OCI-LY1 (cell line): ENCODE measurements around the gene CYP4F11.
A peak's percentile ranks its signal among the peaks of the same experiment; 100 is the strongest.

Source experiments
- H2AFZ ChIP-seq: fragments of 200-600 bp; sonication (generic), shearing (Covaris generic); 2 replicates; pipeline ENCODE4 v1.6.0; 2014; ENCODE audit warnings: antibody characterized with exemption, mild to moderate bottlenecking, low read length
- H3F3A ChIP-seq: fragments of 200-600 bp; sonication (generic), shearing (Covaris generic); 2 replicates; pipeline ENCODE4 v1.6.0; 2014; ENCODE audit warnings: mild to moderate bottlenecking, antibody characterized with exemption, low read length, moderate library complexity; ENCODE audit not compliant: insufficient read depth
- H3K27ac ChIP-seq: fragments of 200-600 bp; sonication (generic); 2 replicates; pipeline ENCODE4 v1.5.1; 2014; ENCODE audit warnings: low read length, mixed run types, mild to moderate bottlenecking, low read depth; ENCODE audit not compliant: poor library complexity, severe bottlenecking
- H3K27me3 ChIP-seq: fragments of 200-600 bp; sonication (generic); 2 replicates; pipeline ENCODE4 v1.6.0; 2014; ENCODE audit warnings: antibody characterized with exemption, mild to moderate bottlenecking, low read length, moderate library complexity; ENCODE audit not compliant: insufficient read depth
- H3K36me3 ChIP-seq: fragments of 200-600 bp; sonication (generic); 2 replicates; pipeline ENCODE4 v1.6.1; 2014; ENCODE audit warnings: mild to moderate bottlenecking, antibody characterized with exemption, low read length, moderate library complexity, mixed read lengths; ENCODE audit not compliant: insufficient read depth
- H3K4me1 ChIP-seq: fragments of 200-600 bp; sonication (generic); 2 replicates; pipeline ENCODE4 v1.5.1; 2014; ENCODE audit warnings: mild to moderate bottlenecking, low read length, moderate library complexity; ENCODE audit not compliant: insufficient read depth, severe bottlenecking
- H3K4me2 ChIP-seq: fragments of 200-600 bp; sonication (generic), shearing (Covaris generic); 2 replicates; pipeline ENCODE4 v1.6.1; 2014; ENCODE audit warnings: low read length
- H3K4me3 ChIP-seq: fragments of 200-600 bp; sonication (generic); 2 replicates; pipeline ENCODE4 v1.5.1; 2014; ENCODE audit warnings: low read length, low read depth, mild to moderate bottlenecking, mixed read lengths; ENCODE audit not compliant: poor library complexity, severe bottlenecking
- H3K79me2 ChIP-seq: fragments of 200-600 bp; shearing (Covaris generic); 2 replicates; pipeline ENCODE4 v1.6.1; 2016; ENCODE audit warnings: mixed run types, low read length, mixed read lengths; ENCODE audit not compliant: insufficient read depth
- H3K9ac ChIP-seq: fragments of 200-600 bp; sonication (generic), shearing (Covaris generic); 2 replicates; pipeline ENCODE4 v1.6.1; 2014; ENCODE audit warnings: mild to moderate bottlenecking, low read length, mixed read lengths
- H3K9me2 ChIP-seq: fragments of 200-600 bp; sonication (generic), shearing (Covaris generic); 2 replicates; pipeline ENCODE4 v1.6.1; 2014; ENCODE audit warnings: low read depth, mild to moderate bottlenecking, low read length, mixed read lengths
- H3K9me3 ChIP-seq: fragments of 200-600 bp; shearing (Covaris generic); 2 replicates; pipeline ENCODE4 v1.6.1; 2014; ENCODE audit warnings: low read length, mixed read lengths
- H4K20me1 ChIP-seq: fragments of 200-600 bp; sonication (generic), shearing (Covaris generic); 2 replicates; pipeline ENCODE4 v1.6.0; 2016; ENCODE audit warnings: mild to moderate bottlenecking, low read length; ENCODE audit not compliant: insufficient read depth
- EZH2 ChIP-seq: fragments of 200-600 bp; sonication (generic), shearing (Covaris generic); IDR thresholded peaks from 2 replicates; pipeline ENCODE4 v1.8.0; 2017; ENCODE audit warnings: borderline replicate concordance, mixed run types, mild to moderate bottlenecking, antibody characterized with exemption, low read length, moderate library complexity, mixed read lengths
- TF ChIP-seq, protein P1 (sequence below): fragments of 200-600 bp; sonication (generic), shearing (Covaris generic); IDR thresholded peaks from 2 replicates; pipeline ENCODE4 v1.5.1; 2017; ENCODE audit warnings: mild to moderate bottlenecking, antibody characterized with exemption, low read length, moderate library complexity, mixed read lengths

CYP4F11 gene

DNA sequence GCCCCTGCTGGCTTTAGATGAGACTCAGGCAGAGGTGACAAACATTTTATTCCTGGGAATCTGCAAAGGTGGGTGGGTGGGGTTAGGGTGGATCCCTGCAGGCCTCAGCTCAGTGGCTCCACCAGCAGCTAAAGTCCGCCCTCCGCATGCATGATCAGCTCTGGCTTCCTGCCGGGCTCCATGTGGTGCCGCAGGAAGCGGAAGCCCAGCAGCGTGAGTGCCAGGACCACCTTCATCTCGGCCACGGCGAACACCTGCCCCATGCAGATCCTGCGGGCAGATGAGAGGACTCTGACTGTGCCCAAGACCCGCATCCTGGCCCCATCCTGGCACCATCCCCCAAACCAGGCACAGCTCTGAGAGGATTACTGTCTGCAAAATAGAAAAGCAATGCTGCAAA lies 62.8 kb downstream of the CYP4F11 start:
- H3K27me3 ChIP-seq = no peaks in the 10 kb centered on the region
- TF ChIP-seq, protein P1, sequence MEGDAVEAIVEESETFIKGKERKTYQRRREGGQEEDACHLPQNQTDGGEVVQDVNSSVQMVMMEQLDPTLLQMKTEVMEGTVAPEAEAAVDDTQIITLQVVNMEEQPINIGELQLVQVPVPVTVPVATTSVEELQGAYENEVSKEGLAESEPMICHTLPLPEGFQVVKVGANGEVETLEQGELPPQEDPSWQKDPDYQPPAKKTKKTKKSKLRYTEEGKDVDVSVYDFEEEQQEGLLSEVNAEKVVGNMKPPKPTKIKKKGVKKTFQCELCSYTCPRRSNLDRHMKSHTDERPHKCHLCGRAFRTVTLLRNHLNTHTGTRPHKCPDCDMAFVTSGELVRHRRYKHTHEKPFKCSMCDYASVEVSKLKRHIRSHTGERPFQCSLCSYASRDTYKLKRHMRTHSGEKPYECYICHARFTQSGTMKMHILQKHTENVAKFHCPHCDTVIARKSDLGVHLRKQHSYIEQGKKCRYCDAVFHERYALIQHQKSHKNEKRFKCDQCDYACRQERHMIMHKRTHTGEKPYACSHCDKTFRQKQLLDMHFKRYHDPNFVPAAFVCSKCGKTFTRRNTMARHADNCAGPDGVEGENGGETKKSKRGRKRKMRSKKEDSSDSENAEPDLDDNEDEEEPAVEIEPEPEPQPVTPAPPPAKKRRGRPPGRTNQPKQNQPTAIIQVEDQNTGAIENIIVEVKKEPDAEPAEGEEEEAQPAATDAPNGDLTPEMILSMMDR = no peak
- TF ChIP-seq EZH2 = no peak
- no peaks in the 10 kb centered on the region for H3K36me3 ChIP-seq
- H3K9ac ChIP-seq = no peak overlapping the region
- H3K27ac ChIP-seq = no peak overlapping the region
- H3K4me3 ChIP-seq = no peak overlapping the region
- H3K4me2 ChIP-seq = no peak overlapping the region
- no peaks in the 10 kb centered on the region for H3K9me2 ChIP-seq
- H4K20me1 ChIP-seq = no peaks in the 10 kb centered on the region
- H3F3A ChIP-seq = no peaks in the 10 kb centered on the region
- no peaks in the 10 kb centered on the region for H3K9me3 ChIP-seq
- H3K4me1 ChIP-seq = no peaks in the 10 kb centered on the region
- H3K79me2 ChIP-seq = no peaks in the 10 kb centered on the region
- H2AFZ ChIP-seq = no peak overlapping the region

DNA sequence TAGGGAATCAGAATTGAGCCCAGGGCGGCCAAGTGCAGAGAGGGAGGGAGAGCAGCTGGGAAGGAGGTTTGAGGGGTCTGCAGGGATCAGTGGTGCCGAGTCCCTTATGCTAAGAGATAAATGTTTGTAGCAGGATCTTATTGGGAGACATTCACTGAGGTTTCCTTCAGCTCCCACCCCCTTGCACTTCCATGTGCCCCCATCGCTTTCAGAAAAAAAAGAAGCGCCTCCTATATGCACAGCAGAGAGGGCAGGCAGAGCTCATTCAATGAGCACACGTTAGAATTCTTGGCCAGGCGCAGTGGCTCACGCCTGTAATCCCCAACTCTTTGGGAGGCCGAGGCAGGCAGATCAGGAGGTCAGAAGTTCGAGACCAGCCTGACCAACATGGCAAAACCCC lies 64.5 kb downstream of the CYP4F11 start:
- H3K79me2 ChIP-seq = no peaks in the 10 kb centered on the region
- H3K9me3 ChIP-seq = no peaks in the 10 kb centered on the region
- no peak overlapping the region for H2AFZ ChIP-seq
- no peak overlapping the region for H3K4me3 ChIP-seq
- H3K9me2 ChIP-seq = no peaks in the 10 kb centered on the region
- no peaks in the 10 kb centered on the region for H4K20me1 ChIP-seq
- H3K27ac ChIP-seq = no peak overlapping the region
- no peaks in the 10 kb centered on the region for H3K36me3 ChIP-seq
- H3K4me1 ChIP-seq = no peaks in the 10 kb centered on the region
- H3K27me3 ChIP-seq = no peaks in the 10 kb centered on the region
- no peak overlapping the region for H3K9ac ChIP-seq
- no peaks in the 10 kb centered on the region for H3F3A ChIP-seq
- TF ChIP-seq EZH2 = no peak
- TF ChIP-seq, protein P1 = no peak
- no peak overlapping the region for H3K4me2 ChIP-seq

DNA sequence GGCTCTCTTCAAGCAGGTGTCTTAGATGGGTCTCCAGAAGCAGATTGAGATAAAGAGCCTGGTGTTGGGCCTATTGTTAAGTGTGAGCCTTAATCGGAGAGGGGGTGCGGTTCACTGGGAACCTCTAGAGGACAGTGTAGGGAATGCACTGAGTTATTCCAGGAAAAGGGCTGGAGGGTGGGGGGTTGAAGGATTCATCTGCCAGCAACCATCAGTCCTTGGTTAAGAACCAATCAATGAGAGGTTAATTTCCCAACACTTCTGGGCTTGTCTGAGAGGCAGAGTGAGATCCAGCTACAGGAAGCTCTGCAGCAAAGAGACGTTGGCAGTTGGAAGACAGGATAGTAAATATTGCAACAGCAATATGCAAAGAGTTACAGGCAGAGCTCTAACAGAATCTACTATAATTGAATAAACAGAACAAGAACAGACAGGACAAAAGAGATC lies 65.2 kb downstream of the CYP4F11 start:
- no peak overlapping the region for H3K4me2 ChIP-seq
- no peaks in the 10 kb centered on the region for H3F3A ChIP-seq
- no peaks in the 10 kb centered on the region for H3K9me2 ChIP-seq
- no peak overlapping the region for H3K27ac ChIP-seq
- H3K9me3 ChIP-seq = no peaks in the 10 kb centered on the region
- no peaks in the 10 kb centered on the region for H3K36me3 ChIP-seq
- H3K79me2 ChIP-seq = no peaks in the 10 kb centered on the region
- H3K9ac ChIP-seq = no peak overlapping the region
- H3K27me3 ChIP-seq = no peaks in the 10 kb centered on the region
- H3K4me1 ChIP-seq = no peaks in the 10 kb centered on the region
- H4K20me1 ChIP-seq = no peaks in the 10 kb centered on the region
- H2AFZ ChIP-seq = no peak overlapping the region
- TF ChIP-seq EZH2 = no peak
- TF ChIP-seq, protein P1 = peak; percentile 28; the same call in 1 of the 2 replicates
- no peak overlapping the region for H3K4me3 ChIP-seq
